ENCODE data around the gene SLC19A1.

DNA sequence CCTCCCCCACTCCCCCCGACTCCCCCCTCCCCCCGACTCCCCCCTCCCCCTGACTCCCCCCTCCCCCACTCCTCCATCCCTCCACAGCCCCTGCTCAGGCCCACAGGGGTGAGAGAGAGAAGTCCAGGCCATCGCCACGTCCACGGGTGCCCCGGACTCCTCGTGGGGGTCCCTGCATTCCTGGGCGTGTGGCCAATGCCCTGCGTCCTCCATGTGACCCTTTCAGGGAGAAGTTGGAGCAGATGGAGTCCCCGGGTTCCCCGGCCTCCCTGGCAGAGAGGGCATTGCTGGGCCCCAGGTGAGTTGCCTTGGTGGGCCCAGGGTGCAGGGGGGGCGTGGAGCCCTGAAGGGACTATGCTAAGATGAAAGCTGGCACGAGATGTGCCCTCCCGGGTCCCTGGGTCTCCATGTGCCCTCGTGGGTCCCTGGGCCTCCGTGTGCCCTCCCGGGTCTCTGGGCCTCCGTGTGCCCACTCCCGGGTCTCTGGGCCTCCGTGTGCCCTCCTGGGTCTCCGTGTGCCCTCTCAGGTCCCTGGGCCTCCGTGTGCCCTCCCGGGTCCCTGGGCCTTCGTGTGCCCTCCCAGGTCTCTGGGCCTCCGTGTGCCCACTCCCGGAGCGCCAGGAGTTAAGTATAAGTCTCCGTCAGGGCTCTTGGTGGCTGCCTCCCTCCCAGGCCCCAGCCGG, 52.0 kb downstream of the SLC19A1 start:
- TF ChIP-seq, protein P1, sequence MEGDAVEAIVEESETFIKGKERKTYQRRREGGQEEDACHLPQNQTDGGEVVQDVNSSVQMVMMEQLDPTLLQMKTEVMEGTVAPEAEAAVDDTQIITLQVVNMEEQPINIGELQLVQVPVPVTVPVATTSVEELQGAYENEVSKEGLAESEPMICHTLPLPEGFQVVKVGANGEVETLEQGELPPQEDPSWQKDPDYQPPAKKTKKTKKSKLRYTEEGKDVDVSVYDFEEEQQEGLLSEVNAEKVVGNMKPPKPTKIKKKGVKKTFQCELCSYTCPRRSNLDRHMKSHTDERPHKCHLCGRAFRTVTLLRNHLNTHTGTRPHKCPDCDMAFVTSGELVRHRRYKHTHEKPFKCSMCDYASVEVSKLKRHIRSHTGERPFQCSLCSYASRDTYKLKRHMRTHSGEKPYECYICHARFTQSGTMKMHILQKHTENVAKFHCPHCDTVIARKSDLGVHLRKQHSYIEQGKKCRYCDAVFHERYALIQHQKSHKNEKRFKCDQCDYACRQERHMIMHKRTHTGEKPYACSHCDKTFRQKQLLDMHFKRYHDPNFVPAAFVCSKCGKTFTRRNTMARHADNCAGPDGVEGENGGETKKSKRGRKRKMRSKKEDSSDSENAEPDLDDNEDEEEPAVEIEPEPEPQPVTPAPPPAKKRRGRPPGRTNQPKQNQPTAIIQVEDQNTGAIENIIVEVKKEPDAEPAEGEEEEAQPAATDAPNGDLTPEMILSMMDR (conservative IDR thresholded peaks at IDR 0.05) = no peak
- TF ChIP-seq ZFX (IDR thresholded peaks at IDR 0.05) = no peak

All from C4-2B (cell line).